Esophagus (tissue), 2 donors: ENCODE data around the gene CA4. TPM values are rescaled to one million over a fixed set of nuclear protein-coding genes. Genes with fewer than 3 reads are reported as not detected.
"Not testable (repeated sequence)": the region's sequence is repeated elsewhere in the genome, so short reads cannot be mapped to it uniquely, and the experiment has no call there.

Experiments
- H3K27ac ChIP-seq, 2 donors: one replicate each; pipeline ENCODE4 v1.5.1; 2013; ENCODE audit warnings: low read depth in 2 of 2, mild to moderate bottlenecking in 2 of 2, inconsistent platforms in 1 of 2, low read length in 1 of 2, moderate library complexity in 1 of 2
- H3K27me3 ChIP-seq, 2 donors: one replicate each; pipeline ENCODE4 v1.6.1; 2013; ENCODE audit warnings: low read length in 2 of 2, control low read depth in 1 of 2, mild to moderate bottlenecking in 1 of 2; ENCODE audit not compliant: insufficient read depth in 2 of 2, control insufficient read depth in 1 of 2
- H3K36me3 ChIP-seq, 2 donors: one replicate each; pipeline ENCODE4 v1.6.1; 2013; ENCODE audit warnings: low read length in 1 of 2; ENCODE audit not compliant: control insufficient read depth in 2 of 2, insufficient read depth in 2 of 2
- H3K4me1 ChIP-seq, 2 donors: one replicate each; pipeline ENCODE4 v1.6.1; 2013; ENCODE audit warnings: low read length in 1 of 2; ENCODE audit not compliant: control insufficient read depth in 2 of 2, insufficient read depth in 2 of 2
- H3K4me3 ChIP-seq, 2 donors: one replicate each; pipeline ENCODE4 v1.5.1; 2013; ENCODE audit warnings: low read length in 2 of 2, mild to moderate bottlenecking in 2 of 2, low read depth in 1 of 2, moderate library complexity in 1 of 2
- H3K9me3 ChIP-seq, 2 donors: one replicate each; pipeline ENCODE4 v1.6.1; 2013; ENCODE audit warnings: mild to moderate bottlenecking in 2 of 2, low read depth in 1 of 2, low read length in 1 of 2, moderate library complexity in 1 of 2; ENCODE audit not compliant: control insufficient read depth in 2 of 2, insufficient read depth in 1 of 2
- WGBS, 2 donors: extraction: QIAGEN DNeasy Blood & Tissue Kit; methylation state at CpG; one replicate each; pipeline ENCODE4 v1.1.7; 2013; 5-methylcytosine and 5-hydroxymethylcytosine counted together
- polyA plus RNA-seq, 2 donors: library from polyadenylated mRNA; stranded (reverse); fragments of 200-250 nt; gene quantifications; one replicate each; pipeline ENCODE4 v1.2.3, GENCODE V29; 2013
- donor health status: healthy with polysubstance abuse.
- donor health status: Bipolar disorder and iron deficiency.

Gene CA4
- polyA plus RNA-seq, 2 donors = 0.45 to 1.5 TPM

DNA sequence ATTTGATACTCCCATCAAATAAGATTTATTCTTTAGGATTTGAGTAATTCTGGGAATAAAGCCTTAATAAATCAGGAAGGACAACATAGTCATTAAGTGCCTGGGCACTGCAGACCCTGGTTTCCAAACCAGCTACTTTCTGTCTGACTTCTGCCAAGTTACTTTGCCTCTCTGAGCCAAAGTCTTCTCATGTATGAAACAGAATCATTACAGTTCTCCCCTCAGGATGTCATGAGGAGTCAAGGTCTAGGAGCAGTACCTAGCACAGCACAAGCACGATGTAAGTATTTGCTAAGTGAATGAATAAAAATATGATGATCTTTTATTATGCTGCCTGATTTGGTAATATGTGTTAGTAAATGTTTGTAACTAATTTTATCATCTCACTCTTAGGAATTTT is 40.6 kb upstream of the CA4 start:
- no peaks in the 10 kb centered on the region for H3K36me3 ChIP-seq
- H3K27ac ChIP-seq = no peak overlapping the region
- H3K4me1 ChIP-seq = no peaks in the 10 kb centered on the region
- H3K4me3 ChIP-seq = no peak overlapping the region
- 83 to 84% methylated on average over 1 of the region's 1 CpG for WGBS, 2 donors
- H3K27me3 ChIP-seq = no peaks in the 10 kb centered on the region
- no peaks in the 10 kb centered on the region for H3K9me3 ChIP-seq

DNA sequence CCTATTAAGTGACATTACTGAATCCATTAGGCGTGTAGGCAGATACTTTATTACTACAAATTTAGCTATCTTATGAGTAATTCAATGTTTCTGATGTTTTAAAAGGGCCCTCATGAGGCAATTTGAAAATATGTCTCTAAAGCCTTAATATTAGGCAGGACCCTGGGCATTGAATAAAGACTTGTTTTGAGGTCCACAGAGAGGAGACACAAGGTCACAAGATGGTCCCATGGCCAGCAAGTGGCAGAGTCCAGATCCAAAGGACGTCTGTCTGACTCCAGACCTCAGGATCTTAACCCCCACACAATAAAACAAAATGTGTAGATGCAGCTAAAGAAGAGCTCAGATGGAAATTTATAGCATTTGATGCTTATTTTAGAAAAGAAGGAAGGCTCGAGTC is 39.2 kb upstream of the CA4 start:
- H3K9me3 ChIP-seq = no peaks in the 10 kb centered on the region
- no peaks in the 10 kb centered on the region for H3K27me3 ChIP-seq
- 53 to 56% methylated on average over 3 of the region's 3 CpGs for WGBS, 2 donors
- no peak overlapping the region for H3K4me3 ChIP-seq
- H3K36me3 ChIP-seq = no peaks in the 10 kb centered on the region
- no peaks in the 10 kb centered on the region for H3K4me1 ChIP-seq
- H3K27ac ChIP-seq = no peak overlapping the region

DNA sequence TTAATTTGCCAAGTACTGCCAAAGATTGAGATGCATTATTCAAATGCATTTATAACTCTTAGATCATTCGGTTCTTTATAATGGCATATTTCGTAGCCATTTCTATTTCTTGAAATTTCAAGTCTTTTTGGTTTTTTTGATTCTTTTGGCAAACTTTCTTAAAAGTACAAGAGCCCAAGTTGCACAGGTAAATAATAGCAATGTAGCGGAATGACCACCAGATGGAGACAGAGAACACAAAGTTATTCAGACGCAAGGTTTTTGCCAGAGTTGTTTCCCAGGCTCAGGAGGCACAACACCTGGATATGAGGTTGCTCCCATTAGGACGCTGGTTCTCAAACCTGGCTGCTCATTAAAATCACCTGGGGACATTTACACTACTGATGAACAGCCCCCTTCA is 38.1 kb upstream of the CA4 start:
- H3K4me3 ChIP-seq, H3K27me3 ChIP-seq, H3K4me1 ChIP-seq, H3K36me3 ChIP-seq, H3K27ac ChIP-seq, H3K9me3 ChIP-seq: not testable (repeated sequence)
- WGBS, 2 donors = 0% methylated on average over 1 to 2 of the region's 5 CpGs

DNA sequence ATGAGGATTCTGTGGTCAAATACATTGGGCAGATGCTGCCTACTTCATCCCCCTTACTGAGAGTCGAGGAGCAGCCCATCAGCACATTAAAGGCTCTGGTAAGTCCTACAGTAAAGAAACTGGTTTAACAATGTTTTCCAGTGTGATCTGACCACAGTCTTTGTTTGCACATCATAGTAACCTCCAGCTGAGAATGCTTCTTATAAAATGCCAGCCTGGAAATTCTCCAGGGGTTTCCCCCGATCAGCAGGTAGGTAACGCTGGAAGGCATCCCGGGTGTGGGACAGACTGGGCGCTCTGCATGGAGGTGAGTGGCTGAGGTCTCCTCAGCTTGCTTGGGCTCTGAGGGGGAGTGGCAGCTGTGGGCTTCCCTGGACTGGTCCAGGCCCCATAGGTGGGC is 34.4 kb upstream of the CA4 start:
- WGBS, 2 donors = no CpG with 5 or more reads among the region's 5 CpGs
- H3K9me3 ChIP-seq, H3K4me1 ChIP-seq, H3K4me3 ChIP-seq, H3K27ac ChIP-seq, H3K36me3 ChIP-seq, H3K27me3 ChIP-seq: not testable (repeated sequence)

DNA sequence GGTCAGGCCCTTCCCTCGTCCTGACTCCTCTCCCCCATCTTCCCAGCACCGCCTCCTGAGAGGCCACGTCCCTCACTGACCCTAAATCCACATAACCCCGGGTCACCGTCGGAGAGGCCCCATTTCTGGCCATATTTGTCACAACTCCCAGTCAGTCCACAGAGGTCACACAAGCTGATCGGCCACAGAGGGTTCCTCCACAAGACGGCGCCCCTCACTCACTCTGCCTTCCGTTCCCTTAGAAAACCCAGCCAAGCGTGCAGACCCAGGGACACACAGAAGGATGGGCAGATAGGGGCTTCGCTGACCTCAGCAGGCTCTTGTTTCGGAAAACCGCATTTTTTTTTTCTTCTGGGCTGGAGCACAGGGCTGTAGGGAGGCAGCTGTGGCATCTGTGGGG is 33.6 kb upstream of the CA4 start:
- H3K27ac ChIP-seq, H3K27me3 ChIP-seq, H3K36me3 ChIP-seq, H3K4me1 ChIP-seq, H3K4me3 ChIP-seq, H3K9me3 ChIP-seq: not testable (repeated sequence)
- WGBS, 2 donors = no CpG with 5 or more reads among the region's 14 CpGs

DNA sequence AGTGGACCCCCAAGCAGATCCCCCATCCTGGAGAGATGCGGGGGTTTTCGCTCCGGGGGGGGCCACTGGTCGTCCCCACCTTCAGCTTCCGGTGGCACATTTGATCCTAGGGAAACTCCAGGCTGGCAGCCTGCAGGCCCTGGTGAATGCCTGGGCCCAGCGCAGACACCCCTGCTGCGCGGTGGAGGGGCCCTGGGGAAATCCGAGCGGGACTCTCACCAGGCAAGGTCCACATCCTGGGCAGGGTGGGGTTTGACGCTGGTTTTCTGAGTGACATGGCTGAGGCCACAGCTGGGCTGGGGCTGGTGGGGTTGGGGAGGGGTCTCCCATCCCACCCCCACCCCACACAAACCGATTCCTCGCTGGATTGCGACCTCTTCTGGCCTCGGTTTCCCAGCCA is 30.6 kb upstream of the CA4 start:
- no CpG with 5 or more reads among the region's 15 CpGs for WGBS, 2 donors
- not testable (repeated sequence) for H3K9me3 ChIP-seq, H3K27me3 ChIP-seq

DNA sequence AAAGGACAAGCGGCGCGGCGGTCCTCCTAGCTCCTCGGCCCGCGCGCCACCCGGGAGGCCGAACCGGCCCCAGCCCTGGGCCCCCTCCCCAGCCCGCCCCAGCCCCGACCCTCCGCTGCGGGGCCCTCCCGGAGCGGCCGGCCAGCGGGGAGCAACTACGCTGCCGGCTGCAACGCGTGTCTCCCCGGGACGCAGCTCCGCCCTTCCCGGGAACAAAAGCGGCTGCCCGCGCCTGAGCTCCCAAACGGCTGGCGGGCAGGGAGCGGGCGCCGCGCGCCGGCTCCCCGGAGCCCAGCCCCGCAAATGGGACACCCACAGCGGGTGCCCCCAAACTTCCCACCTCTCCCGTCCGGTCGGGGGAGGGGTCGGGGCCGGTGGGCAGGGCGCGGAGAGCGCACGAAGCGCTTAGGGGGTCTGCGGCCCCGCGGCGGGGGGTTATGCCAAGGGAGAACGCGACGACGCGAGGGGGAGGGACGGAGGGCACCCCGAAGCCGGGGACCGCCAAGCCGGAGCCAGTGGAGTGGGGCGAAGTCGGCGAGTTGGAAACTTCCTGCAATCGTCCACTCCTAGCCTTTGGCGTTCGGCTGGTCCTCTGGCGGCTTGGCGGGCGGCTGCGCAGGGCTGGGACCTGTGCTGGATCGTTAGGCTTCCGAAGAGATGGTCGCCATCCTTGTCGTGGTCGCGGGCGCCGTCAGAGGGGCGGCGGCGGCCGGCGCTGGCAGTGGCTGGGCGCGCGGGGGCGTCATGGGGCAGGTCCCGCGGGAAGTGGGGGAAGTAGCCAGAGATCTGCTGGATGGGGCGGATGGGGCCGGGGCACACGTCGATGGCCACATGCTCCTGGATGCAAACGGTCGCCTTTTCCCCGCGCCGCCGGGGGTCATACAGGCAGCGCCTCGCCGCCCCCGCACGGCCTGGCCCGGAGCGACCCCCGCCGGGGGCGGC is 29.7 kb upstream of the CA4 start:
- not testable (repeated sequence) for H3K4me1 ChIP-seq, H3K4me3 ChIP-seq, H3K36me3 ChIP-seq, H3K9me3 ChIP-seq, H3K27ac ChIP-seq, H3K27me3 ChIP-seq
- WGBS, 2 donors = no CpG with 5 or more reads among the region's 114 CpGs

More for the DNA sequence above, 30.6 kb upstream of the CA4 start:
- H3K27ac ChIP-seq, H3K4me3 ChIP-seq, H3K4me1 ChIP-seq, H3K36me3 ChIP-seq: not testable (repeated sequence)

DNA sequence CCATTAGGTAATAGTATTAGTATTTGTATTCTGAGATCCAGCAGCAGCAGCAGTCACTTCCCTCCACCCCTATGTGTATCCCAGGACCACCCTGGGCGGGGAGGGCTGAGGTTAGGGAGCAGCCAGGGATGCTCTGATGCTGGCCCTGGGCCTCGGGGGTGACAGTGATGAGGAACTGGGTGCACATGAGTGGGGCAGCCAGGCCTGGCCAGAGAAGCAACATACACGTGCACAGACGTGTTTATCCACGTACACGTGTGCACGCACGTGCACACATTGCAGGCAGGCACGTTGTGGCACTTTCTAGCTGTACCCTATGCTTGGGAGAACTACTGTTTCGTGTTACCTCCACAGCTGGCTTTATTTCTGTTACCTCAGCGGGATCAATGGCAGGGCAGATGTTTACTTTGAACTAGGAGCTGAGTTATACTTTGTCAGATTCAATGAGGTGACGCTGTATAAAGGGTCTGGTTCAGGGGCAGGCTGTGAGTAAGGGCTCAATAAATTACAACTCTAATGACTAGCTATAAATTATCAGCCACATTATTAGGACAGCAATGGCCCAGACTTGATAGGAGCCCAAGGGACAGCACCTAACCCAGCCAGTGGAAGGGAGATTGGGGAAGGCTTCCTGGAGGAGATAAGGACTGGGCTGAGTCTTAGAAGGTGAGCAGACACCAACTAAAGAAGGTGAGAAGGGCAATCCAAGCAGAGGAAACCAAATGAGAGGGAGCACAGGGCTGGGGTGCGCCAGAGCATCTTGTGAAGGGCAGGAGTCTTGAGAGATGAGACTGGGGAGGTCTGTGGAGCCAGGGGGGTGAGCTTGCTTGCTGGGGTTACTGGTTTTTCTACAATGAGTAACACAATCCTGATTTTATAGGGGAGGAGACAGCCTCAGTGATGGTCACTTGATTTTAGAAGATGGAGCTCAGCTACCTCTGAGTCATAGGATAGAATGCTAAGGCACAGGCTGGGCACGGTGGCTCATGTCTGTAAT is 22.4 kb upstream of the CA4 start:
- WGBS, 2 donors = 52 to 58% methylated on average over 14 of the region's 14 CpGs
- H3K27me3 ChIP-seq = no peaks in the 10 kb centered on the region
- no peaks in the 10 kb centered on the region for H3K36me3 ChIP-seq
- H3K27ac ChIP-seq = no peak overlapping the region
- H3K4me1 ChIP-seq = no peaks in the 10 kb centered on the region
- no peaks in the 10 kb centered on the region for H3K9me3 ChIP-seq
- no peak overlapping the region for H3K4me3 ChIP-seq

DNA sequence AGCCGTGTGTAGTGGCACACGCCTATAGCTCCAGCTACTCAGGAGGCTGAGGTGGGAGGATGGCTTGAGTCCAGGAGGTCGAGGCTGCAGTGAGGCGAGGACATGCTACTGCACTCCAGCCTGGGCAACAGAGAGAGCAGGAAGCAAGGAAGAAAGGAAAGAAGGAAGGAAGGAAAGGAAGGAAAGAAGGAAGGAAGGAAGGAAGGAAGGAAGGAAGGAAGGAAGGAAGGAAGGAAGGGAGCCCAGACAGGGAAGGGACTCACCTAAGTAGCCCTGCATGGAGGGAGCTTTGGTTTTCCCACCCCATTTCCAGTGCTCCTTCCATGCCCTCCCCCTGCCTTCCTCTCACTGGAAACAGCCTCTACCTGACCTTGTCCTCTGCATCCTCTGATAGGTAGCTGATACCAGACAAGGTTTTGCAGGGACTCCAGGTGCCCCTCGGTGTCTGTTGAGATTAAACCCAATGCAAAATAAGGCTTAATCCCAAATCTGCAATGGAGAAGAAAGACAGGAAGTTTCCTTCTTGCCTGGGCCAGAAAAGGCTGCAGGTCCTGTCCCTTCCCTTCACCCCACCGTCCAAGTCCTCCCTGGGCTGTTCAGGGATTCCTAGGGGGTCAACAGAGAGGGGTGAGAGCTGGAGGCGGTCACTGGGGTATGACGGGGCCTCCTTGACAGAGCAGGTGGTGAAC is 21.5 kb upstream of the CA4 start:
- no peaks in the 10 kb centered on the region for H3K4me1 ChIP-seq
- H3K36me3 ChIP-seq = no peaks in the 10 kb centered on the region
- no peak overlapping the region for H3K27ac ChIP-seq
- H3K4me3 ChIP-seq = no peak overlapping the region
- H3K27me3 ChIP-seq = no peaks in the 10 kb centered on the region
- H3K9me3 ChIP-seq = no peaks in the 10 kb centered on the region
- WGBS, 2 donors = 72 to 74% methylated on average over 8 of the region's 8 CpGs
